HepG2 (cell line): ENCODE measurements around the gene PLD1. TPM values are rescaled to one million over a fixed set of nuclear protein-coding genes. Genes with fewer than 3 reads are reported as not detected.

ENCODE experiments used
- BRCA1 ChIP-seq: sonication (generic); formaldehyde crosslinking; IDR thresholded peaks from 2 replicates; pipeline ENCODE4 v1.4.0; 2020; ENCODE audit warnings: missing genetic modification reagents
- GMEB1 ChIP-seq: sonication (generic); formaldehyde crosslinking; IDR thresholded peaks from 2 replicates; pipeline ENCODE4 v1.5.1; 2020; ENCODE audit warnings: missing genetic modification reagents, mild to moderate bottlenecking, borderline replicate concordance
- HMG20A ChIP-seq: IDR thresholded peaks from 2 replicates; pipeline ENCODE4 v1.6.1; 2016; ENCODE audit warnings: borderline replicate concordance
- KDM5B ChIP-seq: sonication (generic); formaldehyde crosslinking; IDR thresholded peaks from 2 replicates; pipeline ENCODE4 v1.4.0; 2020; ENCODE audit warnings: missing genetic modification reagents, mild to moderate bottlenecking, borderline replicate concordance
- KMT2B ChIP-seq: IDR thresholded peaks from 2 replicates; pipeline ENCODE4 v1.6.1; 2016; ENCODE audit warnings: missing genetic modification reagents, missing compliant biosample characterization
- MAZ ChIP-seq, 2 experiments: sonication (generic) in 1 of 2; formaldehyde crosslinking in 1 of 2; IDR thresholded peaks; 2 replicates each; pipeline versions ENCODE4 v1.5.0 to v1.6.1; 2012 to 2020; ENCODE audit warnings: low read depth in 2 of 2, mild to moderate bottlenecking in 2 of 2, borderline replicate concordance in 1 of 2, improper control_type of control experiment in 1 of 2, low read length in 1 of 2, missing genetic modification reagents in 1 of 2, moderate library complexity in 1 of 2
- MIER3 ChIP-seq: IDR thresholded peaks from 2 replicates; pipeline ENCODE4 v1.6.1; 2016; ENCODE audit warnings: missing compliant biosample characterization, borderline replicate concordance
- PHF8 ChIP-seq: sonication (generic); formaldehyde crosslinking; IDR thresholded peaks from 2 replicates; pipeline ENCODE4 v1.5.0; 2020; ENCODE audit warnings: missing genetic modification reagents
- PTBP1 ChIP-seq: fragments of 200-400 bp; formaldehyde crosslinking; IDR thresholded peaks from 2 replicates; pipeline ENCODE4 v1.6.1; 2018; ENCODE audit warnings: low read length, low read depth; ENCODE audit not compliant: poor library complexity, severe bottlenecking
- SMAD1 ChIP-seq: sonication (generic); formaldehyde crosslinking; IDR thresholded peaks from 2 replicates; pipeline ENCODE4 v1.4.0; 2020; ENCODE audit warnings: missing genetic modification reagents, low read depth, mild to moderate bottlenecking, borderline replicate concordance
- SRSF1 ChIP-seq: fragments of 200-400 bp; formaldehyde crosslinking; optimal IDR thresholded peaks from 2 replicates; pipeline ENCODE3; 2017; ENCODE audit warnings: mild to moderate bottlenecking, low read depth, low read length, moderate library complexity
- SRY ChIP-seq: sonication (generic); formaldehyde crosslinking; IDR thresholded peaks from 2 replicates; pipeline ENCODE4 v1.8.0; 2022; ENCODE audit warnings: mild to moderate bottlenecking, missing genetic modification reagents
- TCF12 ChIP-seq, 2 experiments: fragments of 450-650 bp in 1 of 2; sonication (generic) in 1 of 2; formaldehyde crosslinking in 1 of 2; IDR thresholded peaks; 2 replicates each; pipeline versions ENCODE4 v1.6.1 to v1.8.0; 2017 to 2022; ENCODE audit warnings: antibody characterized with exemption in 1 of 2, mild to moderate bottlenecking in 1 of 2, missing genetic modification reagents in 1 of 2, moderate library complexity in 1 of 2
- TOPORS ChIP-seq: sonication (generic); formaldehyde crosslinking; IDR thresholded peaks from 2 replicates; pipeline ENCODE4 v1.8.0; 2023; ENCODE audit warnings: mild to moderate bottlenecking, missing genetic modification reagents
- ZBTB38 ChIP-seq: sonication (generic); formaldehyde crosslinking; IDR thresholded peaks from 2 replicates; pipeline ENCODE4 v1.5.1; 2020; ENCODE audit warnings: mild to moderate bottlenecking, missing genetic modification reagents
- ZBTB7A ChIP-seq: sonication (generic); formaldehyde crosslinking; IDR thresholded peaks from 2 replicates; pipeline ENCODE4 v1.8.0; 2022; ENCODE audit warnings: mild to moderate bottlenecking, missing genetic modification reagents
- ZFYVE20 ChIP-seq: sonication (generic); formaldehyde crosslinking; IDR thresholded peaks from 2 replicates; pipeline ENCODE4 v1.8.0; 2023; ENCODE audit warnings: low read depth, mild to moderate bottlenecking, moderate library complexity, missing genetic modification reagents, borderline replicate concordance
- ZMAT3 ChIP-seq: sonication (generic); formaldehyde crosslinking; conservative IDR thresholded peaks from 2 replicates; pipeline ENCODE4 v1.7.0; 2021; ENCODE audit warnings: missing genetic modification reagents
- ZNF207 ChIP-seq: fragments of 450-650 bp; IDR thresholded peaks from 2 replicates; pipeline ENCODE4 v1.6.1; 2016; ENCODE audit warnings: antibody characterized with exemption, borderline replicate concordance
- ZNF329 ChIP-seq: sonication (generic); formaldehyde crosslinking; IDR thresholded peaks from 2 replicates; pipeline ENCODE4 v1.9.0; 2021; ENCODE audit warnings: low read depth, mild to moderate bottlenecking, missing genetic modification reagents
- ZNF484 ChIP-seq: sonication (generic); formaldehyde crosslinking; IDR thresholded peaks from 2 replicates; pipeline ENCODE4 v1.5.1; 2020; ENCODE audit warnings: mild to moderate bottlenecking, low read depth, missing genetic modification reagents, borderline replicate concordance
- ZNF530 ChIP-seq: sonication (generic); formaldehyde crosslinking; IDR thresholded peaks from 2 replicates; pipeline ENCODE4 v1.5.0; 2020; ENCODE audit warnings: low read depth, mild to moderate bottlenecking, missing genetic modification reagents
- ZNF749 ChIP-seq: sonication (generic); formaldehyde crosslinking; IDR thresholded peaks from 2 replicates; pipeline ENCODE4 v1.8.0; 2022; ENCODE audit warnings: mild to moderate bottlenecking, missing genetic modification reagents, moderate library complexity, borderline replicate concordance
- polyA plus RNA-seq, 8 experiments: library from polyadenylated mRNA; depleted of rRNA in 3 of 8; stranded (reverse) in 7 of 8; unstranded in 1 of 8; fragments of >200 nt; fragmentation: Illumina TruSeq in 4 of 8; extraction: Trizol in 4 of 8; gene quantifications; 2 replicates each; pipeline versions ENCODE4 v1.2.1 to v1.2.3, GENCODE V29; 2011 to 2016; ENCODE audit warnings: low read depth in 4 of 8, missing spikeins in 1 of 8, mixed read lengths in 1 of 8; ENCODE audit not compliant: insufficient read depth in 1 of 8
- total RNA-seq, 5 experiments: library from RNA; depleted of rRNA; stranded (reverse); fragments of >200 nt; fragmentation: Illumina TruSeq; extraction: Trizol; gene quantifications; 2 replicates each; pipeline ENCODE4 v1.2.3, GENCODE V29; 2016; ENCODE audit warnings: low read depth in 1 of 5
- TF ChIP-seq, protein P1 (sequence below): sonication (generic); formaldehyde crosslinking; IDR thresholded peaks from 2 replicates; pipeline ENCODE4 v1.5.1; 2020; ENCODE audit warnings: mild to moderate bottlenecking, missing genetic modification reagents, moderate library complexity

The PLD1 gene
- total and polyA plus RNA-seq, 2 of the 13 experiments (the other 11 are each of a cell fraction or from before 2014, with no cell fraction given): 27.1 to 59.4 TPM

DNA sequence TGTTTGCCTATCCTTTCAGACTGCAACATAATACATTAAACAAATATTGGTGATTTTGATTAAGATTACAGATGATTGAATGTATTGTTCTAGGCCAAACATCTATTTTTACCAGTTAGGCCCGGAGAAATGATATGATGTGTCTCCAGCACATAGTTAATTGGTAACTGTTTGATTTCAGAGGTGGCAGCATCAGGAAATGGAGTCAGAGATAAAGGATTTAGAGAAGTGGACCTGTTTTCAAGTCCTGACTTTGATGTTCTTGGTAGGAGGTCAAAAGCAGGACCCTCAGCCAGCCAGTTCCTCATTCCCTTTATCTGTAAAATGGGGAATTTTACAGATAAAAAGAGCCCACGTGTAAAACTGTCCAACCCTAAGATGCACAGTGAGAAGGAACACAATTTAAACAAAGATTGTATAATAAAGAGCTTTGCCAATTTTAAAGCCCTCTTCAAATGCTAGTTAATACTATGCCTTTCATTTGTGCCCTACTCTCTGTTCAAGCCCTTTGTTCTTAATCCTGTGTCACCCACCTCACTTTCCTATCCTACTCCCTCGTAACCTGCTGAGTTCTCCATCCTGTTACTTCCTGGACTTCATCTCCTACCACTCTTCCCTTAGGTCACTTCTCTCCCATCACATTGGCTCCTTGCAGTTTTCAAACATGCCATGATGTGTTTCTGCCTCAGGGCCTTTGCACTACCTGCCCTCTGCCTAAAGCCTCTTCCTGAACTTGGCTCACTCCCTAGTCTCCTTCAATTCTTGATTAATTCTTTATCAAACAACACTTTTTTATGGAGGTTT is 35.4 kb upstream of the PLD1 start (continued):
- no peak for TF ChIP-seq TOPORS (CRISPR knock-in tag)
- no peak for TF ChIP-seq ZNF329 (CRISPR knock-in tag)
- TF ChIP-seq PHF8 (CRISPR knock-in tag): no peak
- TF ChIP-seq PTBP1: no peak
- 0 out of 2 replicates have a peak, but pooled peaks have one; percentile 42 for TF ChIP-seq GMEB1 (CRISPR knock-in tag)
- TF ChIP-seq MAZ (IDR thresholded peaks at IDR 0.05; ENCODE audit: borderline replicate concordance, low read depth, low read length): no peak
- no peak for TF ChIP-seq MAZ (CRISPR knock-in tag; IDR thresholded peaks at IDR 0.05; ENCODE audit: low read depth)
- TF ChIP-seq KMT2B (CRISPR knock-in tag): no peak
- TF ChIP-seq ZNF207: no peak
- TF ChIP-seq SRY (CRISPR knock-in tag): no peak
- TF ChIP-seq ZBTB7A (CRISPR knock-in tag): no peak
- TF ChIP-seq ZMAT3 (CRISPR knock-in tag): no peak
- TF ChIP-seq HMG20A: peak; percentile 79; the same call in 1 of the 2 replicates
- no peak for TF ChIP-seq ZBTB38 (CRISPR knock-in tag)
- TF ChIP-seq ZNF484 (CRISPR knock-in tag): no peak
- TF ChIP-seq KDM5B (CRISPR knock-in tag): no peak
- no peak for TF ChIP-seq SRSF1
- no peak for TF ChIP-seq MIER3 (CRISPR knock-in tag)
- TF ChIP-seq SMAD1 (CRISPR knock-in tag): no peak
- no peak for TF ChIP-seq ZNF749
- TF ChIP-seq TCF12 (IDR thresholded peaks at IDR 0.05): no peak
- no peak for TF ChIP-seq TCF12 (CRISPR knock-in tag; IDR thresholded peaks at IDR 0.05)
- TF ChIP-seq ZFYVE20: no peak
- TF ChIP-seq ZNF530 (CRISPR knock-in tag): no peak
- TF ChIP-seq, protein P1, sequence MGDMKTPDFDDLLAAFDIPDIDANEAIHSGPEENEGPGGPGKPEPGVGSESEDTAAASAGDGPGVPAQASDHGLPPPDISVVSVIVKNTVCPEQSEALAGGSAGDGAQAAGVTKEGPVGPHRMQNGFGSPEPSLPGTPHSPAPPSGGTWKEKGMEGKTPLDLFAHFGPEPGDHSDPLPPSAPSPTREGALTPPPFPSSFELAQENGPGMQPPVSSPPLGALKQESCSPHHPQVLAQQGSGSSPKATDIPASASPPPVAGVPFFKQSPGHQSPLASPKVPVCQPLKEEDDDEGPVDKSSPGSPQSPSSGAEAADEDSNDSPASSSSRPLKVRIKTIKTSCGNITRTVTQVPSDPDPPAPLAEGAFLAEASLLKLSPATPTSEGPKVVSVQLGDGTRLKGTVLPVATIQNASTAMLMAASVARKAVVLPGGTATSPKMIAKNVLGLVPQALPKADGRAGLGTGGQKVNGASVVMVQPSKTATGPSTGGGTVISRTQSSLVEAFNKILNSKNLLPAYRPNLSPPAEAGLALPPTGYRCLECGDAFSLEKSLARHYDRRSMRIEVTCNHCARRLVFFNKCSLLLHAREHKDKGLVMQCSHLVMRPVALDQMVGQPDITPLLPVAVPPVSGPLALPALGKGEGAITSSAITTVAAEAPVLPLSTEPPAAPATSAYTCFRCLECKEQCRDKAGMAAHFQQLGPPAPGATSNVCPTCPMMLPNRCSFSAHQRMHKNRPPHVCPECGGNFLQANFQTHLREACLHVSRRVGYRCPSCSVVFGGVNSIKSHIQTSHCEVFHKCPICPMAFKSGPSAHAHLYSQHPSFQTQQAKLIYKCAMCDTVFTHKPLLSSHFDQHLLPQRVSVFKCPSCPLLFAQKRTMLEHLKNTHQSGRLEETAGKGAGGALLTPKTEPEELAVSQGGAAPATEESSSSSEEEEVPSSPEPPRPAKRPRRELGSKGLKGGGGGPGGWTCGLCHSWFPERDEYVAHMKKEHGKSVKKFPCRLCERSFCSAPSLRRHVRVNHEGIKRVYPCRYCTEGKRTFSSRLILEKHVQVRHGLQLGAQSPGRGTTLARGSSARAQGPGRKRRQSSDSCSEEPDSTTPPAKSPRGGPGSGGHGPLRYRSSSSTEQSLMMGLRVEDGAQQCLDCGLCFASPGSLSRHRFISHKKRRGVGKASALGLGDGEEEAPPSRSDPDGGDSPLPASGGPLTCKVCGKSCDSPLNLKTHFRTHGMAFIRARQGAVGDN (CRISPR knock-in tag): no peak
- TF ChIP-seq BRCA1 (CRISPR knock-in tag): no peak
